ENCODE results near the gene ROBO2.

GRCh38 chr3:77699125-77699691 is 659.3 kb downstream of the ROBO2 start:
- no peak for TF ChIP-seq ZNF624 (tag by site-specific recombination; IDR thresholded peaks at IDR 0.05)
- no peak for TF ChIP-seq ZBTB11 (tag by site-specific recombination; conservative IDR thresholded peaks at IDR 0.05; ENCODE audit: low read depth)
- TF ChIP-seq ZNF433 (tag by site-specific recombination; IDR thresholded peaks at IDR 0.05; ENCODE audit: low read depth): no peak
- TF ChIP-seq SETDB1 (IDR thresholded peaks at IDR 0.05; ENCODE audit: insufficient read length, low read length): no peak
- no peak for TF ChIP-seq ZNF18 (tag by site-specific recombination; IDR thresholded peaks at IDR 0.05)
- no peak for TF ChIP-seq ZNF449 (tag by site-specific recombination; IDR thresholded peaks at IDR 0.05)
- no peak for TF ChIP-seq ZNF426 (tag by site-specific recombination; IDR thresholded peaks at IDR 0.05)
- no peak for TF ChIP-seq CTCF (tag by site-specific recombination; IDR thresholded peaks at IDR 0.05)
- no peak for TF ChIP-seq MEIS1 (CRISPR knock-in tag; IDR thresholded peaks at IDR 0.05; ENCODE audit: borderline replicate concordance)
- no peak for TF ChIP-seq ZNF473 (tag by site-specific recombination; IDR thresholded peaks at IDR 0.05)

All from HEK293 (cell line).